Epithelial cell of proximal tubule (primary cell): ENCODE data around the gene REEP6. TPM values are rescaled to one million over a fixed set of nuclear protein-coding genes. Genes with fewer than 3 reads are reported as not detected.
"Not testable (repeated sequence)": the region's sequence is repeated elsewhere in the genome, so short reads cannot be mapped to it uniquely, and the experiment has no call there.

Source experiments
- DNase-seq: peaks from one replicate; pipeline ENCODE4 v3.0.0-alpha.2; 2011; ENCODE audit warnings: low read depth
- H3K4me3 ChIP-seq: 2 replicates; pipeline ENCODE4 v1.5.1; 2011; ENCODE audit warnings: low read depth, mild to moderate bottlenecking, low read length
- CTCF ChIP-seq: conservative IDR thresholded peaks from 2 replicates; pipeline ENCODE4 v1.5.1; 2012; ENCODE audit warnings: low read depth, mild to moderate bottlenecking, low read length
- total RNA-seq: library from RNA; depleted of rRNA; stranded (reverse); fragments of >200 nt; gene quantifications from 2 replicates; pipeline ENCODE4 v1.2.3, GENCODE V29; 2015

Gene REEP6
- total RNA-seq, 1 donor from 2014 or later, result 4.8 TPM

DNA sequence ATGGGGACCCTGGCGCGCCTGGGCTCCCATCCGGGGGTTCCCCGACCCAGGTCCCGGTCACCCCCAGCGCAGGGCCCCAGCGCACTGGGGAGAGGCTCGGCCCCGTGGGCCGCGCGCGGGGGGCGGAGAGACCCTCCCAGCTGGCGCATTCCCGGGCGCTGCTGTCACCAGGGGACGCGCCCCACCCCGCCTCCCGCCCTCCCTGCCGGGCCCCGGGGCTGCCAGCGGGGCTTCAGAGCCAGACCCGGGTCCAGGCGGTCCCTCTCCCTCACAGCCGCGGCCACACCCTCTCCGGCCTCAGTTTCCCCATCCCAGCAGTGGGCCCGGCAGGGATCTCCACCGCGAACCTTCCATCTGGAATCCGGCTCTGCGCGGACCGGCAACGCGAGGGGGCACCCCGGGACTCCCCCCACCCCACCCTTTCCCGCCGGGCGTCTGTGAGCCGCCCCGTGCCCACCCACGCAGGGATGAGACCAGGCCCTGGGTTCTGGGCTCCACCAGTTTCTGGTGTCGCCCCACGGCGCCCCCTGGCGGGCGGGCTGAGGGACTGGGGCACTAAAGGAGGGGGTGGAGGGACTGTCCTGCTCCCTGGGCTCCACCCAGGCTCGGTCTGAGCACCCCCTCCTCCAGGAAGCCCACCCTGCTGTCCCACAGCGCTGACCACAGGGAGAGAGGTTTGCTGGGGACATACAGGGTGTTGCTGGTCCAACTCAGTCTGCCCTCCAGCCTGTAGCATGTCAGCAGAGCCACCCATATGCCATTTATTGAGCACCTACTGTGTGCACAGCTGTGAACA is 22.7 kb downstream of the REEP6 start:
- DNase-seq, result no peak
- peak overlapping the region; percentile 70 for H3K4me3 ChIP-seq
- peak; percentile 71 for TF ChIP-seq CTCF

DNA sequence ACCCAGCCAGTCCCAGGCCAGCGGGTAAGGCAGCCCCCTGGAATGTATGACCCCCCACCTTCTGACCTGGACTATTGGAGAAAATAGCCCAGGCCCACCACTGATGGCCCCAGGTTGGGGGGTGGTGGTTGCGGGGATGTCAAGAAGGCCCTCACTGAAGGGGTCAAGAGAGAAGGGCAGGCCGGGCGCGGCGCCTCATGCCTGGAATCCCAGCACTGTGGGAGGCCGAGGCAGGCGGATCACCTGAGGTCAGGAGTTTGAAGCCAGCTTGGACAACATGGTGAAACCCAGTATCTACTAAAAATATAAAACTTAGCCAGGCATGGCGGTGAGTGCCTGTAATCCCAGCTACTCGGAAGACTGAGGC is 23.3 kb downstream of the REEP6 start:
- no peak overlapping the region for H3K4me3 ChIP-seq
- no peak for TF ChIP-seq CTCF
- DNase-seq, result no peak

- no peak overlapping the region for H3K4me3 ChIP-seq
- no peak for TF ChIP-seq CTCF
- no peak for DNase-seq
These were observed 24.2 kb downstream of the REEP6 start for GRCh38 chr19:1514986-1515721.

DNA sequence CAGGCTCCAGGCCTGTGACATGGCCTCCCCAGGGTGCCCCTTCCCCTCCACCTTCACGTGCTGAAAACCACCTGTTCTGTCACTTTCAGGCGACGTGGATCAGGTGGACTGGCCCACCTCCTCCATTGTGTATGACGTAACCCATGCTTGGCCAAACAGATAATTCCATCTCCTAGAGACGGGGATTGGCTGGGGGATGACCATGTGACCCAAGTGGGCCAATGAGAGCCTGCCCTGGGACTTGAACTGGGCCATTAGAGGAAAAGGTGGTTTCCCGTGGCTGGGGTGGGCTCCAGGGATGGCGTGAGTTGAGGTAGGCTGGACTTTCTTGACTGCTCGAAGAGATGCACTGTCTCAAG is 25.4 kb downstream of the REEP6 start:
- DNase-seq, result no peak
- H3K4me3 ChIP-seq, result no peak overlapping the region
- no peak for TF ChIP-seq CTCF

DNA sequence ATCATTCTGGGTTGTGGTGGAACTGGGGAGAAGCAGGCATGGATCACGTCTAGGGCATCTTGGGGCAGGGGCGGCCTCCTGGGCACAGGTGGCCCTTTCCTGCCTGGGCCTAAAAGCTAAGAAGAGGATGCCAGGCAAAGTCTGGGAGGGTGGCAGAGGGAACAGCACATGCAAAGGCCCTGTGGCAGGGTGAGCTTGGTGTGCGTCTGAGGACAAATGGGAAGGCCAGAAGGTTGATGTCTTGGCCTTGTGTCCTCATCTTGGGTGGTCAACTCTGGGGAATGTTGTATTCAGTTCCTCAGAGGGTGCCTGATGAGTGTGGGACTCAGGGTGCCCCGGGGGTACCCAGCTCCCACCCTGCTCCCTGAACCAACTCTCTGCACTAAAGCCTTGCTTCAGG is 27.5 kb downstream of the REEP6 start:
- TF ChIP-seq CTCF, result no peak
- no peak overlapping the region for H3K4me3 ChIP-seq
- no peak for DNase-seq

DNA sequence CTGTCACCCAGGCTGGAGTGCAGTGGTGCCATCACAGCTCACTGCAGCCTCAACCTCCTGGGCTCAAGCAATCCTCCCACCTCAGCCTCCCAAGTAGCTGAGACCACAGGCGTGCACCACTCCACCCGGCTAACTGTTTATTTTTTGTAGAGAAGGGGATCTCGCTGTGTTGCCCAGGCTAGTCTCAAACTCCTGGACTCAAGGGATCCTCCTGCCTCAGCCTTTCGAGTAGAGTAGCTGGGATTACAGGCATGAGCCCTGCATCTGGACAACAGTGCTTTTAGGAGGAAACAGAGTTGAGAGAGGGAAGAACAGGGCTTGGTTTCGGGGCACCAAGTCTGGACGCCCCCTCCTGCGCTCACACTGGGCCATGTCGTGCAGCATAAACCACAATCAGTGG is 28.8 kb downstream of the REEP6 start:
- H3K4me3 ChIP-seq, DNase-seq: not testable (repeated sequence)

- DNase-seq, result no peak
- no peak overlapping the region for H3K4me3 ChIP-seq
- no peak for TF ChIP-seq CTCF
These were observed 29.3 kb downstream of the REEP6 start for GRCh38 chr19:1520203-1520780.
